Stimulated activated CD8-positive, alpha-beta memory T cell treated with anti-CD3 and anti-CD28 coated beads, Interleukin-2, amount 100 ng/mL, for 48 hours (primary cell): ENCODE measurements around the gene SEC16B.

Experiments used
- DNase-seq, 2 donors: peaks; one replicate each; pipeline ENCODE4 v3.0.0-alpha.2; 2020; ENCODE audit warnings: low read depth in 2 of 2

SEC16B gene

DNA sequence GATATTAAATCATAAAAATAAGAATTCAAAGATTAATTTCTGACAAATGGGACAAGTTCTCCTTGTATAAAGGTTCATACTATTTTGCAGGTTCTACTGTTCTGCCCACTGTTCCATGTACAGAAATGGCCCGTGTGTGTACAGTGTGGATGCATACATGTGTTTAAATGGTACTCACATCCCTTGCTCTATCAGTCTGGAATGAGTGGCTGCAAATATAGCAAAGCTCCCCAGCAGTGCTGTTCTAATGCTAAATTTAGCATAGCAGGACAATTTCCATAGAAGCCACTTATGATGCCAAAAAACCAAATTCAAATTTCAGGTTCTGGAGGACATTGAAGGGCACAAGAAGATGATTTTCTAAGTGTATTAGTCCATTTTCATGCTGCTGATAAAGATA, 9.4 kb upstream of the SEC16B start:
- no peak for DNase-seq

DNA sequence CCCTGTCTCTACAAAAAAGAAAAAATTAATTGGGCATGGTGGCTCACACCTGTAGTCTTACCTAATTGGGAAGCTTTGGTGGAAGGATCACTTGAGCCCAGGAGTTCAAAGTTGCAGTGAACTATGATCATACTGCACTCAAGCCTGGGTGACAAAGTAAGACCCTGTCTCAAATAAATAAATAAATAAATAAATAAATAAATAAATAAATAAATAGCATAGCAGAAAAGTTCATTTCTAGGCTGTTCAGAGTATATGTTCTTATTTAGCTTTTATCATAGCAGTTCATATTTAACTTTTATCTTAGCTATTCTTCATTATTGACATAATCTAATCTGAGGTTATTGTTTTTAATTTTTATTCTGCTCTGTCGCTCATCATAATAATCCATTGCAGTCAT, 8.7 kb upstream of the SEC16B start:
- DNase-seq: no peak

DNA sequence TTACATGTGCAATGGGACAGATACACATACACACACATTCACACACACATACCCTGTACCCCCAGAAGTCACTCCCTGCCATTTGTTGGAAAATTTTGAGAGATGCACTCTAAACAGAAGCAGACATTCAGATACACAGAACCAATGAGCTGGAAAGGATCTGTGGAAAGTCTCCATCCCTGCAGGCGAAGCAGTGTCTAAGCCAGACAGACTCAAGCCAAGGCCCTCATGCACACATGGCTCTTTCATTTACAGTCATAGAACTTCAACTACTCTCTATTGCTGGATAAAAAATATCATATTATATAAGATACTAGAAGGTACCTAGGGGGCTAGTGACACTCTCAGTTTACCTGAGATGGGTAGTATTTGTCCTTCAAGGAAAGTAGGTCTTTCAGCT, 7.3 kb upstream of the SEC16B start:
- no peak for DNase-seq

DNA sequence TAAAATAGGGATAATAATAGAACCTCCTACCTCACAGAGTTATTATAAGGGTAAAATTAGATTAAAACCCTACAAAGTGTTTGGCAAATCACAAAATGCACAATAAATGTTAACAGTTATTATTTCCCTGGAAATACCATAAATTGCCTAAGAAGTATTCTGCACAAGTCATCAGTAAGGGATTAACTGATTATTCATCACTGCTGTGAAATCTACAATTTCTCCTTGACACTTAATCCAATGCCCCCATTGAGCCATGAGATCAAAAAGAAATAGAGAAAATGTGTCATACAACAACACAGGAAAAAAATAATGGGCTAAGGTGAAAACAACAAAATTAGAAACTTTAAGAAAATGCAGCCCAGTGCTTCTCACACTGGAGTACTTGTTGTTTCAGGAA, 6.7 kb upstream of the SEC16B start:
- DNase-seq: no peak

DNA sequence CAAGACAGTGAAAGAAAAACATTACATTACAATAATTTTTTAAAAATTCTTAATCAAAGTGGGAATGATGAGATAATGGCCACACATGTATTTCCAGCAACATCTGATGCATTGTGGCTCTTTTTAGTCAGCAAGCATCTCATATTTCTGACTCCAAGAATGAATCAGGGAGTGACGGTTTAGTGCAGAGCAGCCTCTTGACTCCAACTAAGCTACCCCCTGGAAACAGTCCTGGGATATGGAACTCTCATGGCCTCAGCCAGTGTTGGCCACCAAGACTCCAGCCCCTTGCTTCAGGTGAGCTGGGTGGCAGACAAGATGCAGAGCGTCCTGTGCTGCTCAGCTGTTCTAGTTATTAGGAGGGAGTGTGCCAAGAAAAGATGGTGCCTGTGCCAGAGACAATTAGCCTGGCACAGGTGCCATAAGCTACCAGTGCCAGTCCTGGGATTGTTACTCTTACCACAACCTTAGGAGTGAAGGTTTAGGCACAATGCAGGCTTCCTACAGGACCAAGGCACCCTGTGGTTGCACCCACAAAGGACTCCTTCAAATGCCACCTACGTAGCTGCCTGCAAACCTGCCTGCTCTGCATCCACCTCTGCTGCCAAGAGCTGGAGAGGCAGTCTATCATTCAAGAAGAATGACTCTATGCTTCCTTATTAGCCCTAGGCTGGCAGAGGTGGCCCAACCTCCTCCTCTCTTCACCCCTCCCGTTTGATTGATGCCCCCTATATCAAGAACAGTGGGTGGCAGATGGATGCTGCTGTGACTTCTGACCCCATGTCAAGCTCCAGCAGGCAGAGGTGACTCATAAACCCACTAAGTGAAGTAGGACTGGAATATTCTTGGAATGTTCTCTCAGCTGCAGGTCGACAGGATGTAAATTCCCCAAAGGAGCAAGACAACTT, 6.0 kb upstream of the SEC16B start:
- DNase-seq: no peak

DNA sequence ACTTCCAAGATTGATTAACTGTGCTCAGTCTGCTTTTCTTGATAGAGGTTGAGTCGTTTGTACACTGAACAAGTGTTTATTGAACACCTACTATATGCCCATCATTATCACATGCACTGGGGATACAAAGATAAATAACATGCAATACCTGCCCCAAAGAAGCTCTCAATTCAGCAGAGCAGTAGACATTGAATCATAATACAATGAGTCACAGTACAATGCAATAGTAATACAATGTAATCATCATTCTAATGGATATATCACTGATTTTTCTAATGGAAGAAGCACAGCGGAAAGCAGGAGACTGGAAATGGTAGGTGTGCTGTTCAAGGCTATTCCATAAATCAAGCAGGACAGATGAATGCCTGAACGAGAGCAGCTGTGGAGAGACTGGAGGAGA, 3.7 kb upstream of the SEC16B start:
- no peak for DNase-seq

DNA sequence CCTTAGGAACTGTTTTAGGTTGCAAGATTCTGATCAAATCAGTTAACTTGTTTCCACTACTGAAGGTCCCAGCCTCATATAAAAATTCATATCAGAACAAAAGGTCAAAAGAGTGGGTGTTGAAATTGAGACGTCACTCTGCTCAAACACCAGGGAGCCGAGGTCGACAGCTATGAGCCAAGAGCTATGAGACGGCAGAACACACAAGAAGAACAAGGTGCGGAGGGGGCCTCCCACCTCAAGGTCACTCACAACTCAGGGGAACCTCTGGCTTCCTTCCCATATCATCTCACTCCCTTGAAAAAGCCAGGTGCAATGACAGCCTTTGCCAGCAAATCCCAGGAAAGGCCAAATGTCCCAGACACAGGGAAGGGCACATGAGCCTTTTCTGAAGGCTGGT, 749 bp downstream of the SEC16B start:
- DNase-seq: no peak

DNA sequence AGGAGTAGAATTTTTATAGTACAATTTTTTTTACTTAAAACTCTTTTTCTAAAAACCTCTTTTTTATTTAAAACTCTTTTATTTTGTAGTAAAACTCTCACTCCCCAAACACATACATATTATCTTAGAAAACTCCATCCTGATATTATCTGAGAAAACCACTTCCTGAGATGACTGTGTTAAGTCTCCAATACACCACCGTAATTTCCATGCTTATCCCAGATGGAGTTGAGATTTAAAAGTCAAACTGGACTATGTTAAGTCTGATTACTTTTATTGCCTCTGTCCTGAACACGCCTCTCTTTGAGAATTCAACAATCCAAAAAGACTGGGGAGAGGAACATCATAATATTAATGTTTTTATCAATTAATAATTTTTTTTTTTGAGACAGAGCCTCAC, 3.7 kb downstream of the SEC16B start:
- DNase-seq: no peak

DNA sequence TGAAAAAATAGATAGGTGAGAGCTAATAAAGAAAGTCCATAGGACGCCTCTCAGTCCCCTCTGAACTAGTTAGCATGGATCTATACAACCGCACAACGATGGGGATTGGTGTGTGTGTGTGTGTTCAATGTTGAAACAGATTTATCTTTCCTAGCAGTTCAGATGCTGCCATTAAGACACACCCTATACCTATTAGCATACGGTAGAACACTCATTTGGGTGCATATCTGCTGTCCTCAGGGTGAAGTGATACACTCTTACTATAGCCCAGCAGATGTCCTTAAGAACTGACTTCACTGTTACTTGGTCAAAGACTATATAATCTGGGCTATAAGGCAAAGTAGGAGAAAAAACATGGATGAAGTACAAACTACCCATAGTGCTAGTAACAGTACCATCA, 4.6 kb downstream of the SEC16B start:
- DNase-seq: no peak

DNA sequence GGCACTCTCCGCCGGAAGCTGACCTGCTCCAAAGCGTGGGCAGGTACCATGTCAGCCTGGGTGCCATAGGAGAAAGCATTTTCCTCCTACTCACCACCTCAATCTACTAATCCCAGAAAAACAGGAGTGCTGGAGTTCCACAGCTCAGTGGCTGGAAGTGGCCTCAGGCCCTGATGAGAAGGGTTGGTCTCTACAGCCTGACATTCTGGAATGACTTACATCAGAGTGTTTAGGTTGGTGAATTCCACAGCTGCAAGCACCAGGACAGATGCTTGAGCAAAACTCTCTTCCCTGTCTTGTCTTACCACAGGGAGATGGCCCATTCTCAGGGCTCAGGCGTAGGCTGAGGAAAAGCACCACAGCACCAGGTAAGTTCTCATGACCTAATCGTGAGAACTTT, 5.5 kb downstream of the SEC16B start:
- DNase-seq: no peak

DNA sequence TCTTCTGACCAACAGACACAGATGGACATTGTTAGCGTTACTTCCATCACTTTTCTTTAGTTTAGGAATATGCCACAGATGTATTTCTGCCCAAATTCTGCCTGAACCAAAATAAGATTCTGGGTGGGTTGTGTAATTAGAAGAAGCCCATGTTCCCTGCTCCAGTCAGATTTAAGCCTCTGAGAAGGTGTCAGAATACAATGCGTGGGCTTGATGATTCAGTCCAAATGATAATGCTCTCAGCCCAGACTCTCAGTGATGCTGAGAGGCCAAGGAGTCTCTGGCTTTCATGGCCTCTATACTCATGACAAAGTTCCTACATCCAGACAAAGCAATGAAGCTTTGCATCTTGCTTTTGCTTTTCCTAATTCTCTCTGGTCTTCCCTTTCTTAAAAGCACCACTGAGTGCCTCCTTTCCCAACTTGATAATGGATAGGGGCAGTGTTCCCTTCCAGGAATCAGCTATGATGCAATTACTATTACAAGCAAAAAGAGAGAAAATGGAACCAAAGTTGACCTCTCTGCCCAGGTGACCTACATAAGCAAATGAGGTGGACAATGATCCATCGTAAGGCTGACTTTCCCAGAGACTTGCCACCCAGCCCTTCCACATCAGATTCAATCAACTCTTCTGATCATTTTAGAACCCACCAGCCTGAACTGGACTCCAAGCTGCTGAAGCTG, 8.8 kb downstream of the SEC16B start:
- no peak for DNase-seq

DNA sequence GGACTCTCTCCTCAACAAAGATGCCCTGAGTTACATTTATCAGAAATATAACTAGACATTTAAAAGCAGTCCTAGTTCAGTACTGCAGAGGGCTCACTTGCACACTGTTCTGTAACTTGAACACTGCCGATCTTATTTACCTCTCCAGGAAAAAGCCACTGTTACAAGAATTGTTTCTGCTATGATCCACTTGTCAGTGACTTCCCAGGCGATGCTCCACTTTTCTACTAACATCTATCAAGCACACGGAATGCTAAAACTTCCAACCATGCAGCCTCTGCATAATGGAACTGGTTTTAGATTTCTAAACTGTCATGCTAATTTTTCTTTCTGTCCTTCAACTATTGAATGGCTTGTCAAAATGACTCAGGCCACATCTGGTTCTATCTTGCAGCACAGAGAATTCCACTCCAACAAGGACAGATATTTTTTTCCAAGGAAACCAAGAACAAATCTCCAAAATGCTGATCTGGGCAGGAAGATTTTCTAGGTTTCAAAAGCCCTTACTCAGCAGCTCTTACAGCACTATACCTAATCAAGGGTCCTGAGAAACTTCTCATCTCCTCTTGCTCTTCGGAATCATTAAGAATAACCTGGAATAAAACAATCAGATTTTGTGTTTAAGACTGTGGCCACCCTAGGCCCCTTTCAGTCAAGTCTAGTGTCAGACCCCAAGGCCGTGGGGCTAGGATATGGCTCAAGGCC, 9.9 kb downstream of the SEC16B start:
- DNase-seq: no peak

DNA sequence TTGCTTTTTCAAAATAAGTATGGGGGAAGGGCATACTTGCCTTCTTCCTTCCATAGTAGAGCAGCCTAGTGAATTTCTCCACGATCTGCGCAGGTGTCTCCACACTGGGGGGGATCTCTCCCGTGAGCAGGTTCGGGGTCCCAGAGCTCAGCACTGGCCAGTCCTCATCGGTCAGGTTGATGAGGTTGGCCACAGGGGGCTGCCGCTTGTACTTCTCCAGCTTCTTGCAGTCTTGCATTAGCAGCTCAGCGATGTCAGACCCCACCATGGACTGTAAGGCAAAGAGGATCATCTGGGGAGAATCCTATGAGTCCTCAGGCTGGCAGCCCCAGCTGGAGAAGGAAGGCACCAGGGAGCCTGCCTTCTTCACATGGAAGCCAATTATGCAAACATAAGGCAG, 11.8 kb downstream of the SEC16B start:
- no peak for DNase-seq

DNA sequence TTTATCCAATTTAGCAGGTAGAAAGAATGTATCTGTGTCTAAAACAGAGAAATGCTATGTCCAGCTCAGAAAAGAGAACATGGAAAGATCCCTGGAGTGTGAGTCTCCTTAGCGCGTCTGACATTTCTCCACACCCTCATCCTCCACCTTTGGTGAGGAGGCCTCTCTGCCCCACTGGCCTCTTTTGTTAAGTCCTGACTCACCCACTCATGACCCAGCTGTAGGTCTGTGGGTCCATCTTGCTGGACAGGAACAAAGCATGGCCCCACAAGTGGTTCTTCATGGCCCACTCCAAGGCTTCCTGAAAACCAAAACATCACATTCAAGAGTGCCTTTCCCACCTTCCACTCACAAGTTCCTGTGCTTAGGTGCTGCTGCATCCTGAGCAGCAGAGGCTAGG, 15.8 kb downstream of the SEC16B start:
- no peak for DNase-seq

DNA sequence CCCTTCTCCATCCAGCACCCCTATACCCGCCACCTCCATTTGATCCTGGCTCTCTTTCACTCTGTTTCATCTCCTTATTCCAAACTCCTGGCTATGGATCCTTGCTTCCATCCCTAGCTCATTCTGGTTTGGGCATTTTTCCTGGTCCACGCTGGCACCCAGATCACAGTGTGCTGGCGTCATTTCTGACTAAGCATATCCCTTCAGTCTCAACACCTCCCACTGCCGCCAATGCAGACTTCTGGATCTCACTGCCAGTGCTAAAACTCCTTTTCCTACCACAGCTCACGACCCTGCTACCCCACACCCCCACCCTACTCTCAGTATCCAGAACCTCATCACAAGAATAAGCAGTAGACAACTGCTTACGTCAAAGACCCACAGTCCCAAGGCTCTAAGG, 16.3 kb downstream of the SEC16B start:
- no peak for DNase-seq

DNA sequence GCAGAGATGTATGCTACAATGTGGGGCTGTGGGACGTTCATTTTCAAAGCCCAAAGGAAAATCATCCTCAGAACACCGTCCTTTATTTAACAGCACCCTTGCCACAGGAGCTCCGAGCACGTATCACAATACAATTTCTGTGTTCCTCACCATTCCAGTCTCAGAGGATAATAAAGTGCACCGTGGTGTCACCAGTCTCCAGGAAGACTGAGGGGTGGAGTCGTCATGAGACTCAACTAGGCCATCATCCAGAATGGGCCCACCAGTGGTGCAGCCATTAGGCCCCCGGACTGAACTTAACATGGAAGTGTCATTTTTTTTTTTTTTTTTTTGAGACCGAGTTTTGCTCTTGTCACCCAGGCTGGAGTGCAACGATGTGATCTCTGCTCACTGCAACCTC, 17.2 kb downstream of the SEC16B start:
- no peak for DNase-seq

DNA sequence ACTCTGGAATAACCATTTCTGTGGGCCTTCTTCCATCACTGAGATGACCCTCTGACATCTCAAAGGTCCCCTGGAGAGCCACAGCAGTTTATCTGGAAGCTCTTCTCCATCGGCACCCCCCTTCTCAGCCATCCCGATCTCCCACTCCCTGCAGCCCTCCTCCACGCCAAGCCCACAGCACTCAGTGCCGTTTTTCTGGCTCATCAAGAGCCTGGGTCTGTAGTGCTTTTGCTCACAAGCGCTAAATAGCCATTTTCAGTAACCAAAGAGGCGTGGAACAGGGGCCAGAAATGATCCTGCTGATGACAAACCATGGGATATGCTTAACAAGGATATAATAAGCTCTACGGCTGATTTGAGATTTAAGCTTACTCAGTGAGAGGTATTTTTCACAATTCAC, 17.6 kb downstream of the SEC16B start:
- DNase-seq: no peak

DNA sequence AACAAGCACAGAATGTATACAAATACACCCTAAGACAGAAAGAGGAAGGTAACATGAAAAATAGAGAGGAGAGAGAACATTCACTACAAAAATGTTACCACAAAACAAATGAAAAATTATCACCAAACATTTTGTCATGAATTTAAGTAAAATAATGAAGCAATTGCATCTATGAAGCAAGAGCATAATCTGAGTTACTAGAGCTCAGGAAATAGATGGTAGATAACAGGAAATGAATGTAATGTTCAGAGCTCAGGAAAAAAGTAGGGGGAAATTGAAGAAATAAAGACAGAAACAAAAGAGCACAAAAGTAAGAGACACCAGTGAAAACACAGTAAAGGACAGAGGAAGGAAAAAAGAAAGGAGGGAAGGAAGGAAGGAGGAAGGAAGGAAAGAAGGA, 19.4 kb downstream of the SEC16B start:
- no peak for DNase-seq

DNA sequence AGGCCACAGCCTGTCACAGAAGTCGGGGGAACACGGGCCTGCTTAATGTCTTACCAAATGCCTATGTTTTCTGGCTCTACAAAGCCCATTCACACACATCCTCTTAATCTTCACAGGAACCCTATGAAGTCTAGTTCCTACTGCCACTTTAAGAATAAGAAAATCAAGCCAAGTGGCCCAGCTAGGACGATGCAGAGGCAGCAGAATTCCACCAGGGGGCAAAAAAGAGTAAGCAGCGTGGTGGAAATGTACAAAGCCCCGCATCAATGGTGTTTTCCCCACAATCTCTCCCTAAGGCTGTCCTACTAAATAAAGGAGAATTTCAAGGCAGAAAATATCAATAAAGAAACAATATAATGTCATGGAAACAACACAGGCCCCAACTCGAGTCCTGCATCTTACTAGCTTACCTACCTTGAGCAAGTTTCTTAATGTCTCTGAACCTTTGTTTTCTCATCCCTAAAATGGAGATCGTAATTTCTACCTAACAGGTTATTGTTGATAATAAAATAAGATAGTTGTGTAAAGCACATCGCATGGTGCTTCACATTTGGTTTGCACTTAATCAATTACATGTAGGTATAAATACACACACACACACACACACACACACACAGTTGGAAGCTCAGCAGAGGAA, 21.4 kb downstream of the SEC16B start:
- no peak for DNase-seq

DNA sequence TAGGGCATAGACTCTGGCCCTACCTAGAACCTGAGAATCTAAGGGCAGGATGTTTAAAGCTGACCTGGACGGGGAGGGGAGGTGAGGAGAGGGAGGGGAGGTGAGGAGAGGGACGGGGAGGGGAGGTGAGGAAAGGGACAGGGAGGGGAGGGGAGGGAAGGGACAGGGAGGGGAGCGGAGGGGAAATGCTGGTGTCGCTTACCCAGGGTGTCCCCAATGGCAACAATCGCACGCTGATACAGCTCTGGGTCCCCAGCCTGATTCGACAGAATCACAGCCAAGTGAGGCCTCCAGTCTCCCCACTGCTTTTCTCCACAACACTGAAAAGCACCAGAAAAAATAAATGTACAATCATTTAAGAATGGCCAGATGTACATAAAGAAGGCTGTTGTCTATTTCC, 22.2 kb downstream of the SEC16B start:
- no peak for DNase-seq

DNA sequence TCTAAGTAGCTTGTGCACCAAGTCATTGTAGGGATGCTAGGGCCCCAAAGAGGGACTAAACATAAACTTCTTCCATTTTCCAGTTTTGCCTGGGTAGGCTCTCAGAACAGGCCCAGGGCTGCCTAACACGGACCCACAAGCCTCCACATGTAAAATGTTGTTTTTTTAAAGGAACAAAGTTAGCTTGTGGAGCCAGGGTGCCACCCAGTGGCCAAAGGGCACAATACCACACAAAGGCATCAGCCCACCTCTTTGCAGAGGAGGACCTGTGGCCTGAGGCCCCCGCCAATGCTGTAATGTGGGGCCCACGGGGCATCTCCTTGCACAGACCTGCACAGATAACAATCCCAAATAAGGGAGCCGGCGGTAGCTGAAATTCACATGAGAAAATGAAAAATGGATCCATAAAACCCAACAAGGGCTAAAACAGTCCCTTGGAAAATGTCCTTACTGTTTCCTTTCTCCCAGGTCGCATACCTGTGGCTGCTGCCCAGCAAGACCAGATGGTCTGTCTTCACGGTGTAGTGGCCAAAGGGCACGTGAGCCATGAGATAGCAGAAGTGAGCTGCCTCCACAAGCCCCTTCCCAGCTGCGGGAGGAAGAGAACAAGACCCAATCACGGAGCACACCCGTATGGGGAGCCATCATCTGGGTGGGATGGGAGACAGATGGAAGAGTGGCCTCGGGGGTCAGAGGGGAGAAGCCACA, 23.8 kb downstream of the SEC16B start:
- peak; percentile 9 to 16 for DNase-seq
